Smooth muscle cell (in vitro differentiated cells): Measurements from ENCODE around the gene GAGE10. TPM values are rescaled to one million over a fixed set of nuclear protein-coding genes. Genes with fewer than 3 reads are reported as not detected.

ENCODE experiments used
- DNase-seq: peaks from one replicate; lab custom pipeline; 2025; ENCODE audit not compliant: unreplicated experiment; lab: John Stamatoyannopoulos, UW
- H2AFZ ChIP-seq: fragments of 200-600 bp; sonication (generic); 2 replicates; pipeline ENCODE4 v1.6.0; 2016; ENCODE audit warnings: antibody characterized with exemption, low read depth, mild to moderate bottlenecking
- H3F3A ChIP-seq: fragments of 200-600 bp; sonication (generic); 2 replicates; pipeline ENCODE4 v1.6.0; 2017; ENCODE audit warnings: antibody characterized with exemption, low read depth
- H3K27ac ChIP-seq: fragments of 200-600 bp; sonication (generic); 2 replicates; pipeline ENCODE4 v1.5.1; 2016; ENCODE audit warnings: low read depth, mild to moderate bottlenecking
- H3K27me3 ChIP-seq: fragments of 200-600 bp; sonication (generic); 2 replicates; pipeline ENCODE4 v1.6.1; 2016; ENCODE audit warnings: low read depth, mild to moderate bottlenecking
- H3K36me3 ChIP-seq: fragments of 200-600 bp; sonication (generic); 2 replicates; pipeline ENCODE4 v1.5.1; 2016; ENCODE audit warnings: low read depth
- H3K4me1 ChIP-seq: fragments of 200-600 bp; sonication (generic); 2 replicates; pipeline ENCODE4 v1.5.1; 2016; ENCODE audit warnings: low read depth
- H3K4me2 ChIP-seq: fragments of 200-600 bp; sonication (generic); 2 replicates; pipeline ENCODE4 v1.6.0; 2016; ENCODE audit warnings: mild to moderate bottlenecking
- H3K4me3 ChIP-seq: fragments of 200-600 bp; sonication (generic); 2 replicates; pipeline ENCODE4 v1.5.1; 2016; ENCODE audit warnings: mild to moderate bottlenecking
- H3K79me2 ChIP-seq: fragments of 200-600 bp; sonication (generic); 2 replicates; pipeline ENCODE4 v1.6.0; 2016; ENCODE audit warnings: low read depth, mild to moderate bottlenecking
- H3K9ac ChIP-seq: fragments of 200-600 bp; sonication (generic); 2 replicates; pipeline ENCODE4 v1.6.0; 2016; ENCODE audit warnings: low read depth
- H3K9me3 ChIP-seq: fragments of 200-600 bp; sonication (generic); replicated peaks from 2 replicates; pipeline ENCODE4 v1.5.1; 2016; ENCODE audit warnings: low read depth
- H4K20me1 ChIP-seq: fragments of 200-600 bp; sonication (generic); 2 replicates; pipeline ENCODE4 v1.6.0; 2016; ENCODE audit warnings: low read depth
- WGBS: methylation state at CpG from one replicate; pipeline ENCODE4 v1.1.7; 2016; ENCODE audit warnings: low lambda C conversion rate; 5-methylcytosine and 5-hydroxymethylcytosine counted together
- polyA plus RNA-seq: library from polyadenylated mRNA; unstranded; fragments of >200 nt; fragmentation: Nextera tagmentation; extraction: Ambion mirVana; gene quantifications from 2 replicates; pipeline ENCODE4 v1.2.1, GENCODE V29; 2016
- total RNA-seq: library from RNA; depleted of rRNA; stranded (reverse); fragments of >200 nt; gene quantifications from 2 replicates; pipeline ENCODE4 v1.2.3, GENCODE V29; 2014
- TF ChIP-seq, protein P1 (sequence below): fragments of 200-600 bp; sonication (generic); IDR thresholded peaks from 2 replicates; pipeline ENCODE4 v1.5.1; 2017; ENCODE audit warnings: borderline replicate concordance, mild to moderate bottlenecking, antibody characterized with exemption; ENCODE audit not compliant: insufficient read depth, poor library complexity, severe bottlenecking

The GAGE10 gene
- total and polyA plus RNA-seq, 2 experiments from 2014 or later = not detected

DNA sequence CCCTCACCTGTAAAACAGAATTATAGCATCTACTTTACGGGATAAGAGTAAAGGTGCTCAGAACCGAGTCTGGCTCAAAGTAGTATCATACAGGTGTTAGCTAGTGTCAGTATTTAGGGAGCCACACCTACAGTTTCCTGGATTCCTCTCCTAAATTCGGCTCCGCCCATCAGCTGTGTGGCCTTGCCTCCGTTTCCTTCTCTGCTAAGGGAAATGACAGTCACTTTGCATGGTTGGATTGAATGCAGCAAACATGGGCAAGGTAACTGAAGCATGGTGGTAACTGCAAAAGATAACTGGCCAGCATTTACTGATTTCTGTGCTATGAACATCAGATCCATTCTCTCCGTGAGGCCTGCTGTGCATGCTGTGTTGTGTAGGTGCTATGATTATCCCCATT, 31.0 kb upstream of the GAGE10 start:
- Histone ChIP-seq H3K79me2 (peaks cover 19% of the 10 kb centered on the region), H2AFZ (no peak overlapping the region), H4K20me1 (peaks cover 5% of the 10 kb centered on the region), H3K9me3 (no peaks in the 10 kb centered on the region), H3K27me3 (no peaks in the 10 kb centered on the region), H3K4me2 (peak overlapping the region; percentile 84), H3K27ac (no peak overlapping the region), H3K4me1 (peaks cover 3% of the 10 kb centered on the region), H3F3A (no peaks in the 10 kb centered on the region), H3K36me3 (no peaks in the 10 kb centered on the region), H3K9ac (no peak overlapping the region), H3K4me3 (no peak overlapping the region)
- DNase-seq = no peak
- WGBS = 67% methylated on average over 6 of the region's 6 CpGs
- TF ChIP-seq, protein P1, sequence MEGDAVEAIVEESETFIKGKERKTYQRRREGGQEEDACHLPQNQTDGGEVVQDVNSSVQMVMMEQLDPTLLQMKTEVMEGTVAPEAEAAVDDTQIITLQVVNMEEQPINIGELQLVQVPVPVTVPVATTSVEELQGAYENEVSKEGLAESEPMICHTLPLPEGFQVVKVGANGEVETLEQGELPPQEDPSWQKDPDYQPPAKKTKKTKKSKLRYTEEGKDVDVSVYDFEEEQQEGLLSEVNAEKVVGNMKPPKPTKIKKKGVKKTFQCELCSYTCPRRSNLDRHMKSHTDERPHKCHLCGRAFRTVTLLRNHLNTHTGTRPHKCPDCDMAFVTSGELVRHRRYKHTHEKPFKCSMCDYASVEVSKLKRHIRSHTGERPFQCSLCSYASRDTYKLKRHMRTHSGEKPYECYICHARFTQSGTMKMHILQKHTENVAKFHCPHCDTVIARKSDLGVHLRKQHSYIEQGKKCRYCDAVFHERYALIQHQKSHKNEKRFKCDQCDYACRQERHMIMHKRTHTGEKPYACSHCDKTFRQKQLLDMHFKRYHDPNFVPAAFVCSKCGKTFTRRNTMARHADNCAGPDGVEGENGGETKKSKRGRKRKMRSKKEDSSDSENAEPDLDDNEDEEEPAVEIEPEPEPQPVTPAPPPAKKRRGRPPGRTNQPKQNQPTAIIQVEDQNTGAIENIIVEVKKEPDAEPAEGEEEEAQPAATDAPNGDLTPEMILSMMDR = no peak

- no peak for DNase-seq
- H3K4me2 ChIP-seq = no peak overlapping the region
- TF ChIP-seq, protein P1 = no peak
Observed at GRCh38 chrX:49273181-49273727, 30.2 kb upstream of the GAGE10 start.

DNA sequence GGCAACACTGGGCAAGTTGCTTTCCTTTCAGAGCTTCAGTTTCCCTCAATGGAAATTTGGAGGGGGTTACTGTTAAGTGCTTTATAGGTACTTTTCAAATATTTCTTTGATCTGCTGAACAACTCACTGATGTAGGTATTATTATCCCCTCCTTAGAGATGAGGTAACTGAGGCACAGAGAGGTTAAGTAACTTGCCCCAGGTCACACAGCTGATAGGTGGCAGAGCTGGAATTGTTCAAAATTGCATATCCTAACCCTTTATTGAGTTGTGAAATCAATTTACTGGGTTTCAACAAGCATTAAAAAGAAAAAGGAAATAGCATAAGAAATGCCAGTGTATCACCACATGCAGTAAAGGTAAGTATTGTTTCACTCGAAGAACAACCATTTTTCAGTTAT, 27.2 kb upstream of the GAGE10 start:
- DNase-seq = no peak
- H3F3A ChIP-seq = no peaks in the 10 kb centered on the region
- no peak overlapping the region for H2AFZ ChIP-seq
- no peak overlapping the region for H3K4me3 ChIP-seq
- no peak overlapping the region for H3K9ac ChIP-seq
- H3K4me1 ChIP-seq = no peaks in the 10 kb centered on the region
- H3K4me2 ChIP-seq = no peak overlapping the region
- peaks cover 10% of the 10 kb centered on the region for H3K79me2 ChIP-seq
- no peaks in the 10 kb centered on the region for H3K36me3 ChIP-seq
- TF ChIP-seq, protein P1 = no peak
- H3K9me3 ChIP-seq = no peaks in the 10 kb centered on the region
- H3K27ac ChIP-seq = no peak overlapping the region
- H3K27me3 ChIP-seq = no peaks in the 10 kb centered on the region
- peaks cover 5% of the 10 kb centered on the region for H4K20me1 ChIP-seq
- WGBS = 63% methylated on average over 1 of the region's 1 CpG

More at GRCh38 chrX:49273181-49273727, 30.2 kb upstream of the GAGE10 start:
- no peak overlapping the region for H3K4me3 ChIP-seq
- H3K4me1 ChIP-seq = peaks cover 1% of the 10 kb centered on the region
- no peaks in the 10 kb centered on the region for H3F3A ChIP-seq
- H4K20me1 ChIP-seq = peaks cover 5% of the 10 kb centered on the region
- no peaks in the 10 kb centered on the region for H3K9me3 ChIP-seq
- H2AFZ ChIP-seq = no peak overlapping the region
- H3K27me3 ChIP-seq = no peaks in the 10 kb centered on the region
- H3K36me3 ChIP-seq = no peaks in the 10 kb centered on the region
- H3K9ac ChIP-seq = no peak overlapping the region
- H3K27ac ChIP-seq = no peak overlapping the region
- H3K79me2 ChIP-seq = peaks cover 19% of the 10 kb centered on the region
- WGBS = 88% methylated on average over 8 of the region's 8 CpGs
